Measurements from ENCODE around the gene DESI2.

DNA sequence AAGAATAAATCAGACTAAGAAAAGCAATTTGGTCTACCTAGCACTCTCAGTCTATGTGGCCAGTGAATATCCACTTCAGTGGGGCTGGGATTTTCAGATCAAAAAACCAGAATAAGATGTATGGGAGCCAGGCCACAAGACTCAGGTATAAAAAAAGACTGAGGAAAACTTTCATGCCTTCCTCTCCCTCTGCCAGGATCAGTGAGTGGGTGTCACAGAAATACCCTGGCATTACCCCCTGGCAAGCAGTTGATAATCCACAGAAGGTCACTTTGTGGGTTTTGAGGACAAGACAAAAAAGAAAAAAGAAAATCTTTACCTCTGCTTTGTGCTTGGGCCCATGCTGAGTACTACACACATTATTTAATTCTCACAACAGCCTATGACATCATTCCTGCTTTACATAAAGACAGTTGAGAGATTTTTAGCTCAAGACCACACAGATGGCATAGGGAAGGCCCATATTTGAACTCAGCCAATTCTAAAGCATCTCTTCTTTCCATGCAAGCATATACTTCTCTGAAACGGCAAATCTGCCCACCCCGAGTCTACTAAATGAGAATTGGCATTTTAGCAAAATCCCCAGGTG is 57.6 kb downstream of the DESI2 start:
- TF ChIP-seq, protein P1, sequence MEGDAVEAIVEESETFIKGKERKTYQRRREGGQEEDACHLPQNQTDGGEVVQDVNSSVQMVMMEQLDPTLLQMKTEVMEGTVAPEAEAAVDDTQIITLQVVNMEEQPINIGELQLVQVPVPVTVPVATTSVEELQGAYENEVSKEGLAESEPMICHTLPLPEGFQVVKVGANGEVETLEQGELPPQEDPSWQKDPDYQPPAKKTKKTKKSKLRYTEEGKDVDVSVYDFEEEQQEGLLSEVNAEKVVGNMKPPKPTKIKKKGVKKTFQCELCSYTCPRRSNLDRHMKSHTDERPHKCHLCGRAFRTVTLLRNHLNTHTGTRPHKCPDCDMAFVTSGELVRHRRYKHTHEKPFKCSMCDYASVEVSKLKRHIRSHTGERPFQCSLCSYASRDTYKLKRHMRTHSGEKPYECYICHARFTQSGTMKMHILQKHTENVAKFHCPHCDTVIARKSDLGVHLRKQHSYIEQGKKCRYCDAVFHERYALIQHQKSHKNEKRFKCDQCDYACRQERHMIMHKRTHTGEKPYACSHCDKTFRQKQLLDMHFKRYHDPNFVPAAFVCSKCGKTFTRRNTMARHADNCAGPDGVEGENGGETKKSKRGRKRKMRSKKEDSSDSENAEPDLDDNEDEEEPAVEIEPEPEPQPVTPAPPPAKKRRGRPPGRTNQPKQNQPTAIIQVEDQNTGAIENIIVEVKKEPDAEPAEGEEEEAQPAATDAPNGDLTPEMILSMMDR (conservative IDR thresholded peaks at IDR 0.05; ENCODE audit: low read depth, low read length): no peak
- TF ChIP-seq EZH2phosphoT487 (IDR thresholded peaks at IDR 0.05; ENCODE audit: borderline replicate concordance, low read length): no peak
- TF ChIP-seq EZH2 (IDR thresholded peaks at IDR 0.05; ENCODE audit: low read length, unreplicated experiment): no peak

Measured in PC-3 (cell line).